ENCODE data around the gene CNOT6. TPM values are rescaled to one million over a fixed set of nuclear protein-coding genes. Genes with fewer than 3 reads are reported as not detected.
A peak's percentile ranks its signal among the peaks of the same experiment; 100 is the strongest.
"Not testable (repeated sequence)": the region's sequence is repeated elsewhere in the genome, so short reads cannot be mapped to it uniquely, and the experiment has no call there.

The CNOT6 gene
- total and polyA plus RNA-seq, 8 donors, result 3.8 to 14.1 (median 5.9) TPM

- intact Hi-C loops (cut with DNase I), result no loop called here
- Histone ChIP-seq H3K27me3 (no peaks in the 10 kb centered on the region), H3K9me3 (no peaks in the 10 kb centered on the region), H3K36me3 (no peaks in the 10 kb centered on the region), H3K27ac (no peak overlapping the region), H3K4me1 (peaks cover 0 to 5% (median 1%) of the 10 kb centered on the region in 3 donors), H3K4me3 (no peak overlapping the region)
- TF ChIP-seq CTCF (IDR thresholded peaks at IDR 0.05), result no peak
- FAIRE-seq (no peak), ATAC-seq (no peak), DNase-seq (no peak)
- 85 to 87% methylated on average over 6 of the region's 6 CpGs for WGBS, 2 donors
These were observed 13.5 kb downstream of the CNOT6 start for GRCh38 chr5:180507661-180508060.

- H3K27me3 ChIP-seq, result no peaks in the 10 kb centered on the region
- intact Hi-C loops (cut with DNase I), result no loop called here
- 93 to 95% methylated on average over 3 of the region's 3 CpGs for whole genome bisulfite sequencing, 2 donors
- H3K4me3 ChIP-seq, result no peak overlapping the region
- no peak for ATAC-seq
- no peak for DNase-seq
- H3K27ac ChIP-seq, result no peak overlapping the region
- H3K4me1 ChIP-seq, result peaks cover 0 to 3% (median 0%) of the 10 kb centered on the region in 3 donors
- H3K9me3 ChIP-seq, result no peaks in the 10 kb centered on the region
- no peak for TF ChIP-seq CTCF (IDR thresholded peaks at IDR 0.05)
- no peaks in the 10 kb centered on the region for H3K36me3 ChIP-seq
- no peak for FAIRE-seq
These were observed 21.1 kb downstream of the CNOT6 start for GRCh38 chr5:180515294-180515693.

- H3K9me3 ChIP-seq; H3K36me3 ChIP-seq; H3K4me3 ChIP-seq; FAIRE-seq; H3K4me1 ChIP-seq; H3K27me3 ChIP-seq; intact Hi-C loops (cut with DNase I); H3K27ac ChIP-seq; ATAC-seq; DNase-seq: not testable (repeated sequence)
- WGBS, 2 donors, result 95 to 96% methylated on average over 7 of the region's 7 CpGs
These were observed 21.8 kb downstream of the CNOT6 start for GRCh38 chr5:180515974-180516373.

GRCh38 chr5:180516440-180516839 lies 22.3 kb downstream of the CNOT6 start:
- Histone ChIP-seq H3K4me1 (peaks cover 0 to 3% (median 0%) of the 10 kb centered on the region in 3 donors), H3K4me3 (no peak overlapping the region), H3K27me3 (no peaks in the 10 kb centered on the region), H3K9me3 (no peaks in the 10 kb centered on the region), H3K27ac (no peak overlapping the region), H3K36me3 (no peaks in the 10 kb centered on the region)
- ATAC-seq, result no peak
- no peak for FAIRE-seq
- no peak for TF ChIP-seq CTCF (IDR thresholded peaks at IDR 0.05)
- 89 to 95% methylated on average over 5 of the region's 5 CpGs for WGBS, 2 donors
- intact Hi-C loops (cut with DNase I), result no loop called here
- DNase-seq, result no peak

GRCh38 chr5:180519098-180519497 lies 24.9 kb downstream of the CNOT6 start:
- Histone ChIP-seq H3K9me3 (no peaks in the 10 kb centered on the region), H3K27ac (no peak overlapping the region), H3K36me3 (no peaks in the 10 kb centered on the region), H3K27me3 (no peaks in the 10 kb centered on the region), H3K4me3 (no peak overlapping the region), H3K4me1 (peaks cover 0 to 9% (median 8%) of the 10 kb centered on the region in 3 donors)
- 84 to 85% methylated on average over 3 of the region's 3 CpGs for WGBS, 2 donors
- intact Hi-C loops (cut with DNase I), result no loop called here
- FAIRE-seq, result no peak
- ATAC-seq, result peak in 1 of 4 donors; percentile 34
- TF ChIP-seq CTCF (IDR thresholded peaks at IDR 0.05), result no peak
- DNase-seq, result no peak

Data from pancreas (tissue), 10 donors.